NCI-H2196 treated with DMSO at 0.1 percent for 48 hours (cell line): ENCODE measurements around the gene NRXN2.
A peak's percentile ranks its signal among the peaks of the same experiment; 100 is the strongest.

Source experiments
- DNase-seq: peaks from one replicate; lab custom pipeline; 2025; ENCODE audit not compliant: unreplicated experiment; lab: John Stamatoyannopoulos, UW

Gene NRXN2

GRCh38 chr11:64653388-64653973, 69.5 kb downstream of the NRXN2 start:
- DNase-seq = no peak

- DNase-seq = peak; percentile 41
These were observed 70.2 kb downstream of the NRXN2 start for GRCh38 chr11:64652586-64653387.

GRCh38 chr11:64650923-64651523, 72.0 kb downstream of the NRXN2 start:
- DNase-seq = peak; percentile 10

GRCh38 chr11:64649291-64649697, 73.7 kb downstream of the NRXN2 start:
- DNase-seq = peak; percentile 15

- DNase-seq = no peak
These were observed 74.4 kb downstream of the NRXN2 start for GRCh38 chr11:64648551-64648950.

- no peak for DNase-seq
These were observed 75.8 kb downstream of the NRXN2 start for GRCh38 chr11:64647019-64647779.

- DNase-seq = no peak
These were observed 78.2 kb downstream of the NRXN2 start for GRCh38 chr11:64644647-64645275.

- no peak for DNase-seq
These were observed 78.9 kb downstream of the NRXN2 start for GRCh38 chr11:64643920-64644646.

GRCh38 chr11:64643256-64643881, 79.6 kb downstream of the NRXN2 start:
- peak; percentile 52 for DNase-seq

- DNase-seq = no peak
These were observed 80.1 kb downstream of the NRXN2 start for GRCh38 chr11:64642871-64643255.

- DNase-seq = no peak
These were observed 80.6 kb downstream of the NRXN2 start for GRCh38 chr11:64642418-64642735.

GRCh38 chr11:64641596-64642417, 81.2 kb downstream of the NRXN2 start:
- no peak for DNase-seq

- DNase-seq = no peak
These were observed 83.1 kb downstream of the NRXN2 start for GRCh38 chr11:64639885-64640284.

GRCh38 chr11:64638829-64639228, 84.2 kb downstream of the NRXN2 start:
- DNase-seq = no peak

GRCh38 chr11:64638018-64638665, 84.9 kb downstream of the NRXN2 start:
- DNase-seq = no peak

GRCh38 chr11:64637334-64638017, 85.5 kb downstream of the NRXN2 start:
- no peak for DNase-seq

- no peak for DNase-seq
These were observed 89.3 kb downstream of the NRXN2 start for GRCh38 chr11:64633555-64634159.

GRCh38 chr11:64632654-64633053, 90.3 kb downstream of the NRXN2 start:
- no peak for DNase-seq
